ENCODE measurements around the gene ZNF423. TPM values are rescaled to one million over a fixed set of nuclear protein-coding genes. Genes with fewer than 3 reads are reported as not detected.

The ZNF423 gene
- total and polyA plus RNA-seq, 2 donors = 0.52 to 1.6 TPM

- Histone ChIP-seq H3K27ac (ENCODE audit: low read depth in 1 of 2, low read length in 1 of 2) (no peak overlapping the region), H3K36me3 (ENCODE audit: control insufficient read depth in 2 of 2, insufficient read depth in 2 of 2, low read length in 1 of 2) (no peaks in the 10 kb centered on the region), H3K27me3 (ENCODE audit: control insufficient read depth in 2 of 2, insufficient read depth in 1 of 2, low read length in 1 of 2) (peaks cover 8 to 43% of the 10 kb centered on the region in 2 donors), H3K4me1 (ENCODE audit: control insufficient read depth in 2 of 2, insufficient read depth in 2 of 2, low read length in 2 of 2) (no peaks in the 10 kb centered on the region), H3K9me3 (ENCODE audit: control insufficient read depth in 2 of 2, insufficient read depth in 1 of 2, low read length in 1 of 2) (no peaks in the 10 kb centered on the region), H3K4me3 (ENCODE audit: low read length in 2 of 2) (no peak overlapping the region)
- 88% methylated on average over 8 of the region's 8 CpGs for WGBS
- no peak for DNase-seq (ENCODE audit: low read depth in 6 of 9, low spot score in 9 of 9)
These were observed 12.2 kb downstream of the ZNF423 start for GRCh38 chr16:49843758-49844157.

DNA sequence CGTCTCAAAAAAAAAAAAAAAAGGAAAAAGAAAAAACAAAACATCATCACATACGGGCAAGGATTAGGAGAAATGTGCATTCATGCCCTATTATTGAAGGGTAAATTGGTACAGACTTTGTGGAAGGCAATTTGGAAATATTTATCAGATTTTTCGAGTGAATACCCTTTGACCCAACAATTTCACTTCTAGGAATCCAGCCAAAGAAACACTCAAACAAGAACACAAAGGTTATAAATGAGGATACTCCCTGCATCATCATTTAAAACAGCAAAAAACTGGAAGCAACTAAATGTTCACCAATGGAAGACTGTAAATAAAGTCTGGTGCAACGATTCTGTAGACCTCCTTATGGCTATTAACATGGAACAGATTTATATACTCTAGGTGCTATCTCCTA is 12.9 kb downstream of the ZNF423 start:
- 85% methylated on average over 4 of the region's 4 CpGs for WGBS
- Histone ChIP-seq H3K4me3 (ENCODE audit: low read length in 2 of 2) (no peak overlapping the region), H3K4me1 (ENCODE audit: control insufficient read depth in 2 of 2, insufficient read depth in 2 of 2, low read length in 2 of 2) (peaks cover 0 to 4% of the 10 kb centered on the region in 2 donors), H3K36me3 (ENCODE audit: control insufficient read depth in 2 of 2, insufficient read depth in 2 of 2, low read length in 1 of 2) (no peaks in the 10 kb centered on the region), H3K27ac (ENCODE audit: low read depth in 1 of 2, low read length in 1 of 2) (no peak overlapping the region), H3K9me3 (ENCODE audit: control insufficient read depth in 2 of 2, insufficient read depth in 1 of 2, low read length in 1 of 2) (no peaks in the 10 kb centered on the region), H3K27me3 (ENCODE audit: control insufficient read depth in 2 of 2, insufficient read depth in 1 of 2, low read length in 1 of 2) (peaks cover 16 to 49% of the 10 kb centered on the region in 2 donors)
- no peak for DNase-seq (ENCODE audit: low read depth in 6 of 9, low spot score in 9 of 9)

DNA sequence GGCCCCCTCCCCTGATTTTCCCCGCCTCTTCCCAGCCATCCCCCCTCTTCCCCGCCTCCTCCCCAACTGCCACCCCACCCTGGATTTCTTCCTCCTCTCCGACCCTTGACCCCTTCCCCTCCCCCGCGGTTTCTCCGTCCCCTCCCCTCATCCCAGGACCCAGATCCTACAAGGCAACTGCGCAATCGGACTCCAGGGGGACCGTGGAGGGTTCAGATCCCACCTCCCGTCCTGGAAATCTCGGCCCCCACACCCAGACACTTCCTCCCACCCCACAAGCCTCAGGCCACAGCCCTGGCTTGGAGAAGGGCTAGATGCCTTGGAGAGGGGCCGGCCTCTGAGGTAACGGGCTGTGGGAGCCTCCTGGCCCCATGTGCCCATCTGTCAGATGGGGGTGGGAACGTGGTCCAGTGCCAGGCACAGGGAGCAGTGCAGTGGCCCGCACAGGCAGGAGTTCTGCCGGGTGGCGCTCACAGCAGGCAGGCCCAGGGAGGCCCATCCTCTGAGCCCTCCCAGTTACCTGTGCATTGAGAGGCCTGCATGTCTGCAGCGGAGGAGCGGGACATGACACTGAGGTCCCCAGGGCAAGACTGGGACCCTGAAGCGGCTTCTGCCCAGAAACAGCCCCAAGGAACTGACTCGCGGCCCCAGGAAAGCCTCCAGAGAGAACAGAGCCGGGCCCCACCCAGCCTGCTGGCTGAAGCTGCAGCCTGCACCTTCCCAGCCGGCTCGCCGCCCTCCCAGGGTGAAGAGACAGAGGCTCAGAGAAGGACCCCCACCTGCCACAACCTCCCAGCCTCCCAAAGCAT is 16.7 kb downstream of the ZNF423 start:
- Histone ChIP-seq H3K9me3 (ENCODE audit: control insufficient read depth in 2 of 2, insufficient read depth in 1 of 2, low read length in 1 of 2) (no peaks in the 10 kb centered on the region), H3K4me3 (ENCODE audit: low read length in 2 of 2) (no peak overlapping the region), H3K4me1 (ENCODE audit: control insufficient read depth in 2 of 2, insufficient read depth in 2 of 2, low read length in 2 of 2) (peaks cover 0 to 35% of the 10 kb centered on the region in 2 donors), H3K27ac (ENCODE audit: low read depth in 1 of 2, low read length in 1 of 2) (no peak overlapping the region), H3K27me3 (ENCODE audit: control insufficient read depth in 2 of 2, insufficient read depth in 1 of 2, low read length in 1 of 2) (peaks cover 17 to 52% of the 10 kb centered on the region in 2 donors), H3K36me3 (ENCODE audit: control insufficient read depth in 2 of 2, insufficient read depth in 2 of 2, low read length in 1 of 2) (no peaks in the 10 kb centered on the region)
- 85% methylated on average over 26 of the region's 26 CpGs for WGBS
- no peak for DNase-seq (ENCODE audit: low read depth in 6 of 9, low spot score in 9 of 9)

DNA sequence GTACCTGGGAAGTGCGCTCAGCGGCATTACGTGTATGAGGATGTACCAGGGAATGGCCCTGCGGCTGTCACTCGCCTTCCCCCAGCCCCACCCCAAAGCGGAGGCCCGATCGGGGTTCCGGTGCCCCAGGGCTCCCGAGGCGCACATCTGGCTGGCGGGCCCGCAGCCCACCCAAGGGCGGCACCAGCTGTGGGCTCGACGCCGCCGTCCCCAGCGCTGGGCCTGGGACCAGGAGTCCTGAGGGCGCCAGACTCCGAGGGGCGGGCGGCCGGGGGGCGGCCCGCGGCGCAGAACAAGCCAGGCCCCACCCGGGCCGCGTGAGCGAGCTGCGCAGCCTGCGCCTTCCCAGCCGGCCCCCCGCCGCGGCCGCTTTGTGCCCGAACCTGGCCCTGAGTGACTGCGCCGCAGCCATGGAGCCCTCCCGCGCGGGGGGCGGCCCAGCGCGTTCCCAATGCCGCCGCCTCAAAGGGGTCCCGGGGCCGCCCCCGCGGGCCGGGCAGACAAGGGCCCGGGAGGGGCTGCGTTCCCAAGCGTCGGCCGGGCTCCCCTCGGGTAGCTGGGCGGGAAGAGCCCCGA is 17.4 kb downstream of the ZNF423 start:
- no peak overlapping the region for H3K4me3 ChIP-seq (ENCODE audit: low read length in 2 of 2)
- 8% methylated on average over 63 of the region's 63 CpGs for WGBS

DNA sequence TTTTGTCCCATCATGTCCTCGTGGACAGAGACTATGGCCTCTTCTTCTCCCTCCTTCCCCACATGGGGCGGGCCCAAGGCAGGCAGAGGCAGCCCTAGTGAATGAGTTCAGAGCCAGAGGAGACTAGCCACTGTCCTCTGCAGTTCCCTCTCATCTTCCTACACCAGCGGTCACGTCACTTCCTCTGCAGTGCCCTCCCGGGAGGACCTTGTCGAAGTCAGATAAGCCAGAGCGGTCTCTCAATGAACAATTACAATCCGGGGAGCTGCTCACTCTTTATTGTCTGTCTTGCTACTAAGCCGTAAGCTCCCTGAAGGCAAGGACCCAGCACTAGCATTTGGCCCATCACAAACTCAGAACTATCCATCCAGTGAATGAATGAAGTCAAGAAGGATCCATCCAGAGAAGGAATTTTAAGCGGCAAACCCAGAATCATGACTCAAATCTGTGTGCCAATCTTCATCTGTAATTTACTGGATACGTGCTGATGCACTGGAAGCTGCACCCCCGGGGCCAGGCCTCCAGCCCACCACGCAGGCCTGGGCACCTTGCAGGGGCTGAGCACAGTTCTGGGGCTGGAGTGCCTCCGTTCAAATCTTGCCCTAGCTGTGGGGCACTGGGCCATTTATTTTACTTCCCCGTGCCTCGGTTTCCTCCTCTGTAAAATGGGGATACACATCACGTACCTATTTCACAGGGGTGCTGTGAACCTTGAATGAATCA is 18.1 kb downstream of the ZNF423 start:
- peaks cover 0 to 42% of the 10 kb centered on the region in 2 donors for H3K4me1 ChIP-seq (ENCODE audit: control insufficient read depth in 2 of 2, insufficient read depth in 2 of 2, low read length in 2 of 2)
- DNase-seq (ENCODE audit: low read depth in 6 of 9, low spot score in 9 of 9) = no peak
- 89% methylated on average over 17 of the region's 17 CpGs for WGBS

More for the DNA sequence above, 17.4 kb downstream of the ZNF423 start:
- Histone ChIP-seq H3K4me1 (ENCODE audit: control insufficient read depth in 2 of 2, insufficient read depth in 2 of 2, low read length in 2 of 2) (peaks cover 0 to 41% of the 10 kb centered on the region in 2 donors), H3K9me3 (ENCODE audit: control insufficient read depth in 2 of 2, insufficient read depth in 1 of 2, low read length in 1 of 2) (no peaks in the 10 kb centered on the region), H3K36me3 (ENCODE audit: control insufficient read depth in 2 of 2, insufficient read depth in 2 of 2, low read length in 1 of 2) (no peaks in the 10 kb centered on the region), H3K27ac (ENCODE audit: low read depth in 1 of 2, low read length in 1 of 2) (no peak overlapping the region), H3K27me3 (ENCODE audit: control insufficient read depth in 2 of 2, insufficient read depth in 1 of 2, low read length in 1 of 2) (peaks cover 17 to 52% of the 10 kb centered on the region in 2 donors)
- peak in 1 of 9 donors; percentile 37 for DNase-seq (ENCODE audit: low read depth in 6 of 9, low spot score in 9 of 9)

DNA sequence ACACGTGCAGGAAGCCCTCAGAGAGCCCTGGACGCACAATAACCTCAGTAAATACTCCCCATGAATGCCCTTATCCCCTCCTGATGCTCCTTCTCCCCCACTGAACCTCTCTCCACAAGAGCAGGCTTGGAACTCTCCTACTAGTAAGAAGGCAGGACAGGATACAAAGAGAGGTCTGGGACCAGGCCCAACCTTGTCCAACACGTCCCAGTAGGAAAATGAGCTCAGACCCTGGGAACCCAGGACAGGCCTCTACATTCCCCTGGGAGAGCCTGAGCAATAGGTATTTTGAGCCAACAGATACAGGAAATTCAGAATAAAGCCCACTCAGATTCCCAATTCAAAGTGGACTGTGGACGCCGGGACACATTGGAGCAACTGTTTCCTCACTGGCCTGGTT is 19.2 kb downstream of the ZNF423 start:
- Histone ChIP-seq H3K27me3 (ENCODE audit: control insufficient read depth in 2 of 2, insufficient read depth in 1 of 2, low read length in 1 of 2) (peaks cover 17 to 49% of the 10 kb centered on the region in 2 donors), H3K36me3 (ENCODE audit: control insufficient read depth in 2 of 2, insufficient read depth in 2 of 2, low read length in 1 of 2) (no peaks in the 10 kb centered on the region), H3K4me1 (ENCODE audit: control insufficient read depth in 2 of 2, insufficient read depth in 2 of 2, low read length in 2 of 2) (peaks cover 0 to 44% of the 10 kb centered on the region in 2 donors), H3K9me3 (ENCODE audit: control insufficient read depth in 2 of 2, insufficient read depth in 1 of 2, low read length in 1 of 2) (no peaks in the 10 kb centered on the region), H3K27ac (ENCODE audit: low read depth in 1 of 2, low read length in 1 of 2) (no peak overlapping the region), H3K4me3 (ENCODE audit: low read length in 2 of 2) (no peak overlapping the region)
- whole genome bisulfite sequencing = 92% methylated on average over 5 of the region's 5 CpGs
- no peak for DNase-seq (ENCODE audit: low read depth in 6 of 9, low spot score in 9 of 9)

More for the DNA sequence above, 18.1 kb downstream of the ZNF423 start:
- no peaks in the 10 kb centered on the region for H3K36me3 ChIP-seq (ENCODE audit: control insufficient read depth in 2 of 2, insufficient read depth in 2 of 2, low read length in 1 of 2)
- no peak overlapping the region for H3K27ac ChIP-seq (ENCODE audit: low read depth in 1 of 2, low read length in 1 of 2)
- no peak overlapping the region for H3K4me3 ChIP-seq (ENCODE audit: low read length in 2 of 2)
- peaks cover 17 to 52% of the 10 kb centered on the region in 2 donors for H3K27me3 ChIP-seq (ENCODE audit: control insufficient read depth in 2 of 2, insufficient read depth in 1 of 2, low read length in 1 of 2)
- H3K9me3 ChIP-seq (ENCODE audit: control insufficient read depth in 2 of 2, insufficient read depth in 1 of 2, low read length in 1 of 2) = no peaks in the 10 kb centered on the region

DNA sequence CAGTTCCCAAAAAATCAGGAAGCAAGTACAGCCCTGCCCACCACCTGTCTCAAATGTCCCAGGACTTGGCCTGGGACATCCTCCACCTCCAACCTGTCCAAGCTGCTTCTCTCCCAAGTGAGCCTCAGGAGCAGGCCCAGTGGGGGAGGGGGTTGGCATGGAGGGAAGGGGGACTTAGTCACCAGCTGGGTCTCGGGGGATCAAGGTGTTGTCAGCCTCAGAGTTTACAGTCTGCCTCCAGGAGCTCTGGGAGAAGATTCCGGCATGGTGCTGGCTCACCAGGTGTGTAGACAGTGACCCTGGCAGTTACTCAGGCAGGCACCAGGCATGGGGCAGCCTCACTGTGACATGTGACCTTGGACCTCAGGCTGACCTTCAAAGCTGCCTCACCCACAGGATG is 19.7 kb downstream of the ZNF423 start:
- Histone ChIP-seq H3K4me3 (ENCODE audit: low read length in 2 of 2) (no peak overlapping the region), H3K9me3 (ENCODE audit: control insufficient read depth in 2 of 2, insufficient read depth in 1 of 2, low read length in 1 of 2) (no peaks in the 10 kb centered on the region), H3K27ac (ENCODE audit: low read depth in 1 of 2, low read length in 1 of 2) (peak overlapping the region in 1 of 2 donors; percentile 87), H3K4me1 (ENCODE audit: control insufficient read depth in 2 of 2, insufficient read depth in 2 of 2, low read length in 2 of 2) (peaks cover 0 to 44% of the 10 kb centered on the region in 2 donors), H3K27me3 (ENCODE audit: control insufficient read depth in 2 of 2, insufficient read depth in 1 of 2, low read length in 1 of 2) (peaks cover 17 to 44% of the 10 kb centered on the region in 2 donors), H3K36me3 (ENCODE audit: control insufficient read depth in 2 of 2, insufficient read depth in 2 of 2, low read length in 1 of 2) (no peaks in the 10 kb centered on the region)
- 96% methylated on average over 2 of the region's 2 CpGs for WGBS
- DNase-seq (ENCODE audit: low read depth in 6 of 9, low spot score in 9 of 9) = no peak

DNA sequence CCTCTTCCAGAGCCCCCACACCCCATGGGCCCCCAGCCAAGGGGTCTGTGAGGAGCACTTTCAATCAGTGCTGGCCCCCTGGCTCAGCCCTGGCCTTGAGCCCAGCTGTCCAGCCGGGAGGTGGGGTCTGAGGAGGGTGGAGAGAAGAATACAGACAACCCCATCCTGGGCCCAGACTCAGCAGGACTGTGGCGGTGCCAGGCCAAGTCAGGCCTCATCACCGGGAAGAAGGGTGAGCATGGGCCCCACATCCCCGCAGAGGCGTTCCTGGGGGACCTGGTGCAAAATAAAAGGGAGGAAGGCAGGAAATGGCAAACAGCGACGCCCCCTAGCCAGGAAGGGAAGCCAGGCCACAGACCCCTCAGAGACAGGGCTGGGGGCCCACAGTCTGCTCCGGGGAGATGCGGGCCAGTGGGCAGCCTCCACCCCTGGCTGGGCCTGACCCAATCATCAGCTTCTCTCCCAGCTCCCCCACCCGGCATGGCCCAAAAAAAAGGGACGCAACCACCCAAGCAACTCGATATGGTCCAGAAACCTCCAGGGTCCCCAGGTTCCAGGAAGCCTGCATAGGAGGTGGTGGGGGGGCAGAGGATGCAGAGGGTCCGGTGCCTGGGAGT is 20.6 kb downstream of the ZNF423 start:
- peaks cover 17 to 35% of the 10 kb centered on the region in 2 donors for H3K27me3 ChIP-seq (ENCODE audit: control insufficient read depth in 2 of 2, insufficient read depth in 1 of 2, low read length in 1 of 2)
- WGBS = 77% methylated on average over 13 of the region's 13 CpGs
- H3K4me3 ChIP-seq (ENCODE audit: low read length in 2 of 2) = peak overlapping the region in 1 of 2 donors; percentile 25
- DNase-seq (ENCODE audit: low read depth in 6 of 9, low spot score in 9 of 9) = peak in 1 of 9 donors; percentile 48
- peaks cover 0 to 44% of the 10 kb centered on the region in 2 donors for H3K4me1 ChIP-seq (ENCODE audit: control insufficient read depth in 2 of 2, insufficient read depth in 2 of 2, low read length in 2 of 2)
- H3K27ac ChIP-seq (ENCODE audit: low read depth in 1 of 2, low read length in 1 of 2) = peak overlapping the region in 1 of 2 donors; percentile 87
- no peaks in the 10 kb centered on the region for H3K9me3 ChIP-seq (ENCODE audit: control insufficient read depth in 2 of 2, insufficient read depth in 1 of 2, low read length in 1 of 2)
- no peaks in the 10 kb centered on the region for H3K36me3 ChIP-seq (ENCODE audit: control insufficient read depth in 2 of 2, insufficient read depth in 2 of 2, low read length in 1 of 2)
